GM19372 (cell line): ENCODE measurements around the gene COX14.
"Not testable (repeated sequence)": the region's sequence is repeated elsewhere in the genome, so short reads cannot be mapped to it uniquely, and the experiment has no call there.

Source experiments
- ATAC-seq: cut with Tn5 transposase; IDR thresholded peaks from one replicate; pipeline ENCODE4 v1.9.1; 2021; ENCODE audit warnings: mild to moderate bottlenecking, low read depth, moderate library complexity; ENCODE audit not compliant: unreplicated experiment

Gene COX14

DNA sequence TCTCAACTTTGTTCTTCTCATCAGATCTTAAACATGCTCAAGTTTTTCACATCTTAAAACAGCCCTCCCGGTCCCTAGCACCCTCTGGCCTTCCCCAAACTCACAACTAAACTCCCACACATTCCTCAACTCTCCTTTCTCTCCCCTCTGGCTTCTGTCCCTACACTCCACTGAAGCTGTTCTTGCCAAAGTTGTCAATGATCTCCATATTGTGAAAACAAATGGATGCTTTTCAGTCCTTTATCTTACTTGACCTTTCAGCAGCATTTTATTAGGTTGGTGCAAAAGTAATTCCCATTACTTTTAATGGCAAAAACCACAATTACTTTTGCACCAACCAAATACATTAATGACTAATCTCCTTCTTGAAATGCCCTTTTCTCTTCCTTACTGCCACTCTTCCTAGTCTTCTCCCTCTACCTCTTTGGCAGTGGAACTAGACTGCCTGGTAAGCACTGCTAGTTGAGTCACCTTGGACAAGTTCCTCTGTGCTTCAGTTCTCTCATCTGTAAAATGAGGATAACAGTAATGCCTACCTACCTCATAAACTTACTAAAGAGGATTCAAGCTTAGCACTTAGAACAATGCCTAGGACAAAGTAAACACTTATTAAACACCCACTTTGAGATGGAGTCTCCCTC, 39.1 kb downstream of the COX14 start:
- ATAC-seq: no peak

GRCh38 chr12:50154947-50155346, 42.9 kb downstream of the COX14 start:
- ATAC-seq: not testable (repeated sequence)

DNA sequence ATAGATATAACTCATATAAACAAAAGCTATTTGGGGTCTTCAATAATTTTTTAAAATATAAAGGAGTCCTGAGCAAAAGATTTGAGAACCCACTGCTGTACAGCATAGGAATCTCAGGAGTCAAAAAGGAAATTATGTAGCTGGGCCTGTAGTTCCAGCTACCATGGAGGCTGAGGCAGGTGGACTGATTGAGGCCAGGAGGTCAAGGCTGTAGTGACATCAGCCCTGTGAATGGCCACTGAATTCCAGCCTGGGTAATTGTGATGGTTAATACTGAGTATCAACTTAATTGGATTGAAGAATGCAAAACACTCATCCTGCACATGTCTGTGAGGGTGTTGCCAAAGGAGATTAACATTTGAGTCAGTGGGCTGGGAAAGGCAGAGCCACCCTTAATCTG, 44.6 kb downstream of the COX14 start:
- no peak for ATAC-seq

GRCh38 chr12:50157259-50157658, 45.2 kb downstream of the COX14 start:
- no peak for ATAC-seq

DNA sequence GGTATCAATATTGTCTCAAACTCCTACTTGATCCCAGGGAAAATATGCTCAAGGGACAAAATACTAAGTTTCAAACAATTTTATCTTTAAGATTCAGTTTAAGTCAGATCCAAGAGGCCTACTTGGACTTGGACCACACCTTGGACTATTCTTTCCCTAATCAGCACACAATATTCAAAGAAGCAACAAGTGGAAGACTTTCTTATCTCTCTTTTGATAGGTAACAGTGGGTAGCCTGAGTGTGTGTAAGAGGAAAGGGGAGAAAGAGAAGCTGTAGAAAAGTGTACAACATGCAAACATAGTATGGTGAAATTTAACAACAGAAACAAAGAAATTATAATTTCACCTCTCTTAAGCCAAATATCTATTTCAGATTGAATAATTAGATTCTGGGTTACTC, 48.6 kb downstream of the COX14 start:
- ATAC-seq: no peak

GRCh38 chr12:50162230-50162629, 50.2 kb downstream of the COX14 start:
- no peak for ATAC-seq

GRCh38 chr12:50164963-50165362, 52.9 kb downstream of the COX14 start:
- ATAC-seq: no peak

GRCh38 chr12:50166799-50167048, 54.7 kb downstream of the COX14 start:
- ATAC-seq: peak; percentile 24

DNA sequence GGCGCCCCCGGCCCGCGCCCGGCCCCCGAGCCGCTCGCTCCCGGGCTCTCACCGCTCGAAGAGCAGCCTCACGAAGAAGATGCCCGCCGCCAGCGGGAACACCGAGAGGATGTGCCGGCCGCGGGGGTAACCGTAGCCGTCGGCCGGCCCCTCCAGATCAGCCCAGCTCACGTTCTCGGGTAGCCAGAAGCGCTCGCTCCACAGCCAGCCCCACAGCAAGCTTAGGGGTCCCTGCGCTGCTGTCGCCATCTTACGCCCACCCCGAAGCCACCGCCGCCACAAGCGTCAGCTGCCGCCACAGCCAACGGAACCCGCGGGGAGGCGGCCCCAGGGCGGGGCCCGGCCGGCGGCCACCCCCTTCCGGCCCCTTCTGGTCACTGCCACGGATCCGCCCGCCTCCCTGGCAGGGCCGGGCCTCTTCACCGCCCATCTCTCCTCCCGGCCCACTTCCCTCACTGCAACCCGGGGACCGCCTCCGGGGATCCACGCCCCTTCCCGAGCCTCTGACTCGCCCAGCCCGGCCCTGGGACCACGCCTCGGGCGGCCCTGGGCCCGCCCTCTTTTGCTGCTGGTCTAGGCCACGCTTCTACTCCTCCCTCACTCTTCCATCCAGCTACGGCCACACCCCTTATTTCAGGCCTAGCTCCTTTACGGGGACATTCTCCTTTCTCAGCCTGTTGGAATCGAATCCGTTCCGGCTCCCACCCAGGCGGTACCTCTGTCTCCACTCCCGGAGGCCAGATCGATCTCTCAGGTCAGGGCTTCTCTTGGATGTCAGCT, 55.2 kb downstream of the COX14 start, which contains the start of gene CERS5:
CERS5 (minus strand) TSS at position 321 of the 780 bp plus-strand sequence; CDS start at position 249, 72 bp downstream.
- peak; percentile 98 for ATAC-seq
